Measurements from ENCODE around the gene ZDHHC18. TPM values are rescaled to one million over a fixed set of nuclear protein-coding genes. Genes with fewer than 3 reads are reported as not detected.
A peak's percentile ranks its signal among the peaks of the same experiment; 100 is the strongest.

ZDHHC18 gene
- total and polyA plus RNA-seq, 3 donors from 2014 or later = 17.9 to 30.7 (median 20.6) TPM

GRCh38 chr1:26788515-26788785, 38.0 kb upstream of the ZDHHC18 start:
- H3K4me1 ChIP-seq = peaks cover 43% of the 10 kb centered on the region
- peak overlapping the region; percentile 81 to 90 for H3K4me3 ChIP-seq
- intact Hi-C loops (cut with DNase I; ENCODE audit: low total_unique reads) = loop anchor here (5.0 kb wide), 1 partner anchor 91 kb away; the partner anchor contains the start of gene ARID1A
- no peak for DNase-seq
- H3K36me3 ChIP-seq (ENCODE audit: low read depth, missing control alignments) = no peaks in the 10 kb centered on the region
- peak overlapping the region; percentile 100 for H3K27ac ChIP-seq
- WGBS, 2 donors = 0 to 1% methylated on average over 5 to 10 of the region's 10 CpGs
- TF ChIP-seq POLR2A (IDR thresholded peaks at IDR 0.05) = no peak
- TF ChIP-seq CTCF (IDR thresholded peaks at IDR 0.05) = no peak
- no peaks in the 10 kb centered on the region for H3K27me3 ChIP-seq
- H3K9me3 ChIP-seq = no peaks in the 10 kb centered on the region

- DNase-seq = peak; percentile 91
- Histone ChIP-seq H3K27ac (peak overlapping the region; percentile 100), H3K4me1 (peaks cover 37% of the 10 kb centered on the region)
Observed at GRCh38 chr1:26788836-26789611, 37.5 kb upstream of the ZDHHC18 start.

GRCh38 chr1:26789612-26789865, 36.9 kb upstream of the ZDHHC18 start:
- no peaks in the 10 kb centered on the region for H3K27me3 ChIP-seq
- intact Hi-C loops (cut with DNase I; ENCODE audit: low total_unique reads) = loop anchor here (5.0 kb wide), 1 partner anchor 92 kb away; the partner anchor contains the start of gene ARID1A

More at GRCh38 chr1:26788836-26789611, 37.5 kb upstream of the ZDHHC18 start:
- intact Hi-C loops (cut with DNase I; ENCODE audit: low total_unique reads) = loop anchor here (5.0 kb wide), 1 partner anchor 92 kb away; the partner anchor contains the start of gene ARID1A
- peak; percentile 88 to 98 (median 96) for TF ChIP-seq CTCF (IDR thresholded peaks at IDR 0.05)
- TF ChIP-seq POLR2A (IDR thresholded peaks at IDR 0.05) = no peak
- Histone ChIP-seq H3K27me3 (no peaks in the 10 kb centered on the region), H3K36me3 (ENCODE audit: low read depth, missing control alignments) (no peaks in the 10 kb centered on the region), H3K4me3 (peak overlapping the region; percentile 81 to 90), H3K9me3 (no peaks in the 10 kb centered on the region)
- WGBS, 2 donors = 0 to 1% methylated on average over 19 of the region's 19 CpGs

GRCh38 chr1:26789931-26790330, 36.6 kb upstream of the ZDHHC18 start:
- no peaks in the 10 kb centered on the region for H3K9me3 ChIP-seq
- 56 to 64% methylated on average over 4 of the region's 4 CpGs for WGBS, 2 donors
- DNase-seq = no peak
- intact Hi-C loops (cut with DNase I; ENCODE audit: low total_unique reads) = loop anchor here (5.0 kb wide), 2 partner anchors 93 to 183 kb away; partner anchors contain the start of gene ARID1A
- H3K4me3 ChIP-seq = no peak overlapping the region
- H3K27ac ChIP-seq = no peak overlapping the region
- H3K4me1 ChIP-seq = peaks cover 28% of the 10 kb centered on the region
- no peaks in the 10 kb centered on the region for H3K36me3 ChIP-seq (ENCODE audit: low read depth, missing control alignments)
- TF ChIP-seq CTCF (IDR thresholded peaks at IDR 0.05) (no peak), POLR2A (IDR thresholded peaks at IDR 0.05) (no peak)
- H3K27me3 ChIP-seq = no peaks in the 10 kb centered on the region

More at GRCh38 chr1:26789612-26789865, 36.9 kb upstream of the ZDHHC18 start:
- H3K4me3 ChIP-seq = no peak overlapping the region
- peaks cover 32% of the 10 kb centered on the region for H3K4me1 ChIP-seq
- TF ChIP-seq CTCF (IDR thresholded peaks at IDR 0.05) = no peak
- TF ChIP-seq POLR2A (IDR thresholded peaks at IDR 0.05) = no peak
- WGBS, 2 donors = 41 to 58% methylated on average over 3 of the region's 3 CpGs
- no peak for DNase-seq
- H3K36me3 ChIP-seq (ENCODE audit: low read depth, missing control alignments) = no peaks in the 10 kb centered on the region
- no peaks in the 10 kb centered on the region for H3K9me3 ChIP-seq
- peak overlapping the region in 1 of 2 donors; percentile 100 for H3K27ac ChIP-seq

- 66 to 79% methylated on average over 5 of the region's 5 CpGs for WGBS, 2 donors
- intact Hi-C loops (cut with DNase I; ENCODE audit: low total_unique reads) = loop anchor here (5.0 kb wide), 1 partner anchor 183 kb away; no protein-coding TSS in a partner anchor
- TF ChIP-seq POLR2A (IDR thresholded peaks at IDR 0.05) = no peak
- TF ChIP-seq CTCF (IDR thresholded peaks at IDR 0.05) = no peak
Observed at GRCh38 chr1:26790551-26790953, 35.9 kb upstream of the ZDHHC18 start.

More at GRCh38 chr1:26790551-26790953, 35.9 kb upstream of the ZDHHC18 start:
- peaks cover 22% of the 10 kb centered on the region for H3K4me1 ChIP-seq
- DNase-seq = no peak
- no peaks in the 10 kb centered on the region for H3K9me3 ChIP-seq
- H3K36me3 ChIP-seq (ENCODE audit: low read depth, missing control alignments) = no peaks in the 10 kb centered on the region
- no peaks in the 10 kb centered on the region for H3K27me3 ChIP-seq
- no peak overlapping the region for H3K4me3 ChIP-seq
- H3K27ac ChIP-seq = no peak overlapping the region
